SK-N-SH (cell line): ENCODE measurements around the gene ZNF511. TPM values are rescaled to one million over a fixed set of nuclear protein-coding genes. Genes with fewer than 3 reads are reported as not detected.

Source experiments
- CTCF ChIA-PET: fragments of 300-600, 350-600 bp; formaldehyde crosslinking; extraction: SDS; loops from one replicate; lab custom pipeline; 2021; lab: Yijun Ruan, JAX
- POLR2A ChIA-PET: fragments of 350-600 bp; sonication (Branson Sonifier 250); formaldehyde crosslinking; extraction: SDS; loops from one replicate; lab custom pipeline; 2020; ENCODE audit warnings: antibody characterized with exemption, inconsistent platforms; lab: Yijun Ruan, JAX
- DNase-seq: peaks from one replicate; pipeline ENCODE4 v3.0.0; 2012
- H2AFZ ChIP-seq: fragments of 200-600 bp; sonication (generic); 2 replicates; pipeline ENCODE4 v1.8.1; 2016; ENCODE audit warnings: antibody characterized with exemption, mild to moderate bottlenecking, low read depth
- H3F3A ChIP-seq: fragments of 200-600 bp; sonication (generic); replicated peaks from 2 replicates; pipeline ENCODE3; 2016; ENCODE audit warnings: antibody characterized with exemption, mild to moderate bottlenecking; ENCODE audit not compliant: insufficient read depth
- H3K27ac ChIP-seq, 2 experiments: fragments of 200-500 bp in 1 of 2; fragments of 200-600 bp in 1 of 2; sonication (Bioruptor generic) in 1 of 2; sonication (generic), shearing (Covaris generic) in 1 of 2; 2 replicates each; pipeline versions ENCODE4 v1.5.1 to v1.6.1; 2014 to 2016; ENCODE audit warnings: low read depth in 2 of 2, inconsistent platforms in 1 of 2, low read length in 1 of 2, mild to moderate bottlenecking in 1 of 2, mixed read lengths in 1 of 2
- H3K27me3 ChIP-seq: fragments of 200-600 bp; sonication (generic), shearing (Covaris generic); 2 replicates; pipeline ENCODE4 v1.6.1; 2016; ENCODE audit warnings: mixed run types; ENCODE audit not compliant: insufficient read depth
- H3K36me3 ChIP-seq, 2 experiments: fragments of 200-500 bp in 1 of 2; fragments of 200-600 bp in 1 of 2; sonication (Bioruptor generic) in 1 of 2; sonication (generic) in 1 of 2; replicated peaks in 1 of 2; 2 replicates each; pipeline versions ENCODE3 to v1.5.1; 2014 to 2016; ENCODE audit warnings: low read length in 1 of 2, mild to moderate bottlenecking in 1 of 2; ENCODE audit not compliant: insufficient read depth in 2 of 2, control insufficient read depth in 1 of 2
- H3K4me1 ChIP-seq, 2 experiments: fragments of 200-500 bp in 1 of 2; fragments of 200-600 bp in 1 of 2; sonication (Bioruptor generic) in 1 of 2; sonication (generic), shearing (Covaris generic) in 1 of 2; 2 replicates each; pipeline versions ENCODE4 v1.5.1 to v1.6.1; 2014 to 2016; ENCODE audit warnings: low read depth in 1 of 2, low read length in 1 of 2, mixed run types in 1 of 2; ENCODE audit not compliant: insufficient read depth in 2 of 2, control insufficient read depth in 1 of 2
- H3K4me2 ChIP-seq: fragments of 200-600 bp; sonication (generic), shearing (Covaris generic); 2 replicates; pipeline ENCODE4 v1.6.1; 2017; ENCODE audit warnings: mixed run types
- H3K4me3 ChIP-seq, 2 experiments: fragments of 200-500 bp in 1 of 2; fragments of 200-600 bp in 1 of 2; sonication (Bioruptor generic) in 1 of 2; sonication (generic), shearing (Covaris generic) in 1 of 2; 2 replicates each; pipeline versions ENCODE4 v1.5.1 to v1.8.1; 2014 to 2016; ENCODE audit warnings: low read depth in 2 of 2, inconsistent platforms in 1 of 2, low read length in 1 of 2, mild to moderate bottlenecking in 1 of 2, mixed read lengths in 1 of 2, moderate library complexity in 1 of 2
- H3K79me2 ChIP-seq: fragments of 200-600 bp; sonication (generic); 2 replicates; pipeline ENCODE4 v1.8.1; 2017; ENCODE audit warnings: mild to moderate bottlenecking; ENCODE audit not compliant: insufficient read depth
- H3K9ac ChIP-seq: fragments of 200-600 bp; sonication (generic); 2 replicates; pipeline ENCODE4 v1.6.1; 2017; ENCODE audit warnings: mixed run types
- H3K9me2 ChIP-seq: fragments of 200-600 bp; sonication (generic); 2 replicates; pipeline ENCODE4 v1.6.1; 2017; ENCODE audit warnings: mixed run types
- H3K9me3 ChIP-seq: fragments of 200-600 bp; sonication (generic); 2 replicates; pipeline ENCODE4 v1.6.1; 2017; ENCODE audit warnings: mixed run types, mild to moderate bottlenecking, moderate library complexity
- H4K20me1 ChIP-seq: fragments of 200-600 bp; sonication (generic); 2 replicates; pipeline ENCODE4 v1.6.1; 2017; ENCODE audit warnings: mild to moderate bottlenecking, mixed run types; ENCODE audit not compliant: insufficient read depth
- FOSL2 ChIP-seq: IDR thresholded peaks from 2 replicates; pipeline ENCODE4 v1.4.0; 2012; ENCODE audit warnings: low read depth, mild to moderate bottlenecking, moderate library complexity, borderline replicate concordance
- FOXJ3 ChIP-seq: sonication (generic); formaldehyde crosslinking; IDR thresholded peaks from 2 replicates; pipeline ENCODE4 v1.5.1; 2020; ENCODE audit warnings: mild to moderate bottlenecking, missing genetic modification reagents
- FOXM1 ChIP-seq: IDR thresholded peaks from 2 replicates; pipeline ENCODE4 v1.4.0; 2012; ENCODE audit warnings: low read depth, mild to moderate bottlenecking
- GATA2 ChIP-seq: sonication (generic); formaldehyde crosslinking; IDR thresholded peaks from 2 replicates; pipeline ENCODE4 v1.5.0; 2020; ENCODE audit warnings: mild to moderate bottlenecking, missing genetic modification reagents
- POLR2AphosphoS5 ChIP-seq: IDR thresholded peaks from 2 replicates; pipeline ENCODE4 v1.6.1; 2012; ENCODE audit warnings: low read depth, low read length
- SIN3A ChIP-seq: IDR thresholded peaks from 2 replicates; pipeline ENCODE4 v1.6.1; 2012; ENCODE audit warnings: low read depth, mild to moderate bottlenecking, low read length, moderate library complexity, borderline replicate concordance
- TCF12 ChIP-seq: IDR thresholded peaks from 2 replicates; pipeline ENCODE4 v1.4.0; 2012
- TEAD4 ChIP-seq: IDR thresholded peaks from 2 replicates; pipeline ENCODE4 v1.4.0; 2012; ENCODE audit warnings: mild to moderate bottlenecking, borderline replicate concordance; ENCODE audit not compliant: insufficient read depth
- USF2 ChIP-seq: fragments of 150-350 bp; IDR thresholded peaks from 2 replicates; pipeline ENCODE4 v1.6.1; 2017; ENCODE audit warnings: antibody characterized with exemption, low read length, low read depth, borderline replicate concordance
- YY1 ChIP-seq: IDR thresholded peaks from 2 replicates; pipeline ENCODE4 v1.4.0; 2012; ENCODE audit warnings: low read depth, mild to moderate bottlenecking
- WGBS: methylation state at CpG from one replicate; pipeline ENCODE4 v1.1.6; 2017; ENCODE audit warnings: low lambda C conversion rate; 5-methylcytosine and 5-hydroxymethylcytosine counted together
- polyA plus RNA-seq, 3 experiments: library from polyadenylated mRNA; depleted of rRNA; stranded (reverse); fragments of >200 nt; gene quantifications; 2 replicates each; pipeline ENCODE4 v1.2.3, GENCODE V29; 2012

The ZNF511 gene
- polyA plus RNA-seq, 1 of the 3 experiments (the other 2 are of a cell fraction), result 62.3 TPM

- no peak for TF ChIP-seq USF2
- no peak for TF ChIP-seq POLR2AphosphoS5
- no peak for TF ChIP-seq TEAD4
- TF ChIP-seq YY1, result no peak
Observed at GRCh38 chr10:133346413-133346812, 37.7 kb downstream of the ZNF511 start (continued).

GRCh38 chr10:133347710-133348517 is 39.2 kb downstream of the ZNF511 start:
- Histone ChIP-seq H3K4me3 (no peak overlapping the region), H3K4me2 (no peak overlapping the region), H3K4me1 (peaks cover 0 to 11% of the 10 kb centered on the region in 2 experiments; a peak in 1 of 4 replicates), H3K9ac (no peak overlapping the region), H3K9me2 (no peaks in the 10 kb centered on the region), H3F3A (no peaks in the 10 kb centered on the region), H3K79me2 (no peaks in the 10 kb centered on the region), H3K27ac (no peak overlapping the region), H4K20me1 (no peaks in the 10 kb centered on the region), H3K9me3 (no peaks in the 10 kb centered on the region), H3K27me3 (peaks cover 26% of the 10 kb centered on the region; the same call in 1 of the 2 replicates), H2AFZ (no peak overlapping the region), H3K36me3 (no peaks in the 10 kb centered on the region)
- peak; percentile 61 for DNase-seq
- TF ChIP-seq SIN3A (no peak), FOXJ3 (no peak), FOSL2 (no peak)
- ChIA-PET POLR2A (interaction anchor here (0.6 to 1.4 kb wide), 4 partner anchors 10 to 31 kb away, joined by 3 to 4 read pairs (median 3); partner anchors contain the start of gene FUOM), CTCF (interaction anchor here (0.6 to 2.1 kb wide), 4 partner anchors 8 to 261 kb away, joined by 3 to 20 read pairs (median 4); no protein-coding TSS in a partner anchor)
- 16% methylated on average over 7 of the region's 16 CpGs for WGBS

GRCh38 chr10:133349160-133349568 is 40.5 kb downstream of the ZNF511 start:
- Histone ChIP-seq H3K36me3 (no peaks in the 10 kb centered on the region), H3K4me2 (no peak overlapping the region), H3K27ac (no peak overlapping the region), H3K27me3 (peaks cover 18% of the 10 kb centered on the region; the same call in 1 of the 2 replicates), H3F3A (no peaks in the 10 kb centered on the region), H3K79me2 (no peaks in the 10 kb centered on the region), H3K9me2 (no peaks in the 10 kb centered on the region), H3K9me3 (no peaks in the 10 kb centered on the region), H3K4me3 (no peak overlapping the region), H3K9ac (no peak overlapping the region), H4K20me1 (no peaks in the 10 kb centered on the region), H2AFZ (no peak overlapping the region), H3K4me1 (peaks cover 0 to 11% of the 10 kb centered on the region in 2 experiments; a peak in 1 of 4 replicates)
- WGBS, result 54% methylated on average over 6 of the region's 8 CpGs
- no peak for DNase-seq
- no peak for TF ChIP-seq FOXJ3
- no peak for TF ChIP-seq TCF12
- no peak for TF ChIP-seq YY1
- TF ChIP-seq FOSL2, result no peak
- no peak for TF ChIP-seq SIN3A
- no peak for TF ChIP-seq GATA2 (CRISPR knock-in tag)
- no peak for TF ChIP-seq FOXM1
- CTCF ChIA-PET, result no interaction called here
- POLR2A ChIA-PET, result no interaction called here
